ENCODE measurements around the gene ENPP3.
"Not testable (repeated sequence)": the region's sequence is repeated elsewhere in the genome, so short reads cannot be mapped to it uniquely, and the experiment has no call there.

The ENPP3 gene

DNA sequence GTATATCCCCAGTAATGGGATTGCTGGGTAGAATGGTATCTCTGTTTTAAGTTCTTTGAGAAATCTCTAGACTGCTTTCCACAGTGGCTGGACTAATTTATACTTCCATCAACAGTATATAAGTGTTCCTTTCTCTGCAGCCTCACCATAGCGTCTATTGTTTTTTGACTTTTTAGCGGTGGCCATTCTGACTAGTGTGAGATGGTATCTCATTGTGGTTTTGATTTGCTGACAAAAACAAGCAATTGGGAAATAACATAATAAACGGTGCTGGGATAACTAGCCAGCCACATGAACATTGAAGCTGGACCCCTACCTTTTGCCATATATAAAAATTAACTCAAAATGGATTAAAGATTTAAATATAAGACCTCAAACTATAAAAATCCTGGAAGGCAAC is 49.9 kb downstream of the ENPP3 start:
- DNase-seq = no peak

DNA sequence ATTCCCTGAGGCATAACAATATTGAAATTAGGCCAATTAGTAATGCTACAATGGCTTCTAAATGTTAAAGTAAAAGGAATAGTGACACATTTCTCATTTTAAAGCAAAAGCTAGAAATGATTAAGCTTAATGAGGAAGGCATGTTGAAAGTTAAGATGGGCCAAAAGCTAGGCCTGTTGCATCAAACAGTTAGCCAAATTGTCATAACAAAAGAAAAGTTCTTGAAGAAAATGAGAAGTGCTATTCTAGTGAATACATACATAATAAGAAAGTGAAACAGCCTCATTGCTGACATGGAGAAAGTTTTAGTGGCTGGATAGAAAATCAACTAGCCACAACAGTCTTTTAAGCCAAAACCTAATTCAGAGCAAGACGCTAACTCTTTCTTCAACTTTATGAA is 51.2 kb downstream of the ENPP3 start:
- no peak for DNase-seq

DNA sequence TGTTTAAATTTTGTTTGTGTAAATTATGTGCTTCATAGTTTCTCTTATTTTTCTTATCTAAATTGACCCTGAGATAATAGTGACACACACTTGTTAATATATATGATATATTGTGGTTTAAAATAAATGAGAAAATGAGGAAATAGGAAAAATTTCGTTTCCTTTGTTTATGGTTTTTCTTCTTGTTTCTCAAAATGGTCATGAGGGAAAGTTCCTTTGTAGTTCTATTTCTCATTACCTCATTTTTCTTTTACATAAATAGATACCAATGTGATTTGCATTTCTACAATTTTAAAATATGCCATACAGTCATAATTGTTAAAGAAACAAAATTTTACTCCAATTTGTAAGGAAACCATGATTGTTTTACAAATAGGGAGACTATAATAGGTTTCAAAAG is 54.9 kb downstream of the ENPP3 start:
- DNase-seq = no peak

DNA sequence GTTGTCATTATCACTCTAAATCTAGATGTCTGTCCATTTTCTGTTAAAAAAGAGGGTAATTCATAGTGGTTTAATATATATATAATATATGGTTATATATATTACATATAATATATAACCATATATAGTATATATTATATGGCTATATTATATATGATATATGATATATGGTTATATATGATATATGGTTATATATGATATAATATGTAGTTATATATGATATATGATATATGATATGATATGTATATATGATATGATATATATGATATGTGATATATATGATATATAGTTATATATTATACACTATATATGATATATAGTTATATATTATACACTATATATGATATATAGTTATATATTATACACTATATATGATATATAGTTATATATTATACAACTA is 55.5 kb downstream of the ENPP3 start:
- DNase-seq = no peak

DNA sequence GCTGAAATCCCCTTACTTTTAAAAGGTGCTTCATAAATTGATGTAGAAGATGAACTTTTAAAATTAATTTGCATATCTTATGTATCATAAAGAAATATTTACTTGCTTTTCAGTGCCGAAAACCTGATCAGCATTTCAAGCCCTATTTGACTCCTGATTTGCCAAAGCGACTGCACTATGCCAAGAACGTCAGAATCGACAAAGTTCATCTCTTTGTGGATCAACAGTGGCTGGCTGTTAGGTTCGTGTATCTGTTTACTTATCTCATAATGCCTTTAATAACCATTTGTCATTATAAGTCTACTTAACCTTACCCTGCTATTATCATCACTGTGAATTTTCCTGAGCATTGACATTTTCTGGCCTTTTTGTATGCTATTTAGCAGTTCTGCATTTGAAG is 56.3 kb downstream of the ENPP3 start:
- no peak for DNase-seq

DNA sequence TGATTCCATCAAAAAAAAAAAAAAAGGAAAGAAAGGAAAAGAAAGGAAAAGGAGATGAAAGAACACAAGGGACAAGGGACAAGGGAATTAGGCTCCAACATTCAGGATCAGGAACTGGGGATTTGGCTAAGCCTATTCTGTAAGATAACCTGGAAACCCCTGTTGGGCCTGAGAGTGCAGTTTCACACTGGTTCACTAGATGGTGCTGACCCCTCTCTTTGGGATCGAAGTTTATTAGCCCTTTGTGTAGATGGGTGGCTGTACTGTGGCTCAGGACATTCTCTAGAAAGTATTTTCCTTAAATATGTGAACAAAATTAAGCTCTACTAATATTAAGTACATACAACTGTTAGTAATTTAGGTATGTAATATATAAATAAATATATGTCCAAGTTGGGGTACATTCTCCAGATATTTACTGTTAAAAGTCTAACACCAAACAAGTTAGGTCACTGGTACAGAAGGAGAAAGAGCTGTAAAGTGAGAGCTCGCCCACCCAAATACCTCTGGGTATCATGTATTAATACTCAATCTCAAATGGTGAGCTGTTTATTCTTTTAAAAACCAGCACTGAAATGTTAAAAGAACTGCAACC is 57.8 kb downstream of the ENPP3 start:
- peak; percentile 63 for DNase-seq

DNA sequence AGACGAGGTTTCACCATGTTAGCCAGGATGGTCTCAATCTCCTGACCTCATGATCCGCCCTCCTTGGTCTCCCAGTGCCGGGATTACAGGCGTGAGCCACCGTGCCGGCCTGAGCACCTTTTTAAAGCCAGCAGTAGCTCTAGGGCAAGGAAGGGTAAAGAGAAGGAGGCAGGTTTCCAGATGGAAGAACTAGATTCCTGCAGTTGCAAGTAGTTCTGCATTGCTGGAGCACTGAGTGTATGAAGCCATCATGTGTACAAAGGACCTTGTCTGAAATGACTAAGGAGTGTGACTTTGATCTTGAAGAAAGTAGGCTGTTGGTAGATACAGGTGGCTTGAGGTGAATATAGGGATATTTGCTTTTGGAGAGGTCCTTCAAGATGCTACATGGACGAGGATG is 59.9 kb downstream of the ENPP3 start:
- DNase-seq = no peak

DNA sequence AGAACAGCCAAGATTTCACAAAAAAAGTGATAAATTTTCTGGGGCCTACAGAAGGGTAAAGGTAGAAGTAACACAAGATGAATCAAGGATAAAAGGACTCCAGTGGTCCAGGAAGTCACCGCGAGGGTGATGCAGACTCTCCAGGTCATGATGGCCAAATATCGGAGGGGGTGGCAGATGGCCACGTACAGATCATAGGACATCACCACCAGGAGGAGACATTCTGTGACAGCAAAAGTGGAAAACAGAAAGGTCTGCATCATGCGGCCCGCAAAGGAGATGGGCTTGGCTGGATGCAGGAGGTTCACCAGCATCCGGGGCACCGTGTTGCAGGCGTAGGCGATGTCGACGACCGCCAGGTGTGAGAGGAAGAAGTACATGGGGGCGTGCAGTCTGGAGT is 63.7 kb downstream of the ENPP3 start:
- DNase-seq = not testable (repeated sequence)

DNA sequence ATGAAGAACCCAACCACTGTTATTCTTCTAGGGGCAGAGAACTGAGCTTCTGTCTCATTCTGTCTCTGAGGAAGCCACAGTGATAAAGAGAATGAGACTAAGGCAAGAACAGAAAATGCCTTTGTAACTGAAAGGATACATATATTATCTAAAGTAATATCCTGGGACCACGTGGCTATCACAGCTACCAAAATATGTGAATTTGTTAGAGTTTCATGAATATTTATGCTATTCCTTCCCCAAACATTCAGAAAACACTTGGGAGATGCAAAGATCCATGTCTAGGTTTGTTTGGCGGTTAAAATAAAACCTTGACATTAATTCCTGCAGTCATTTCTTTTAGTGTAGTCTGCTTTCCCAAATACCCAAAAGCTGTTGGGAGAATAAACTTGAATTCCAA is 66.8 kb downstream of the ENPP3 start:
- DNase-seq = not testable (repeated sequence)

DNA sequence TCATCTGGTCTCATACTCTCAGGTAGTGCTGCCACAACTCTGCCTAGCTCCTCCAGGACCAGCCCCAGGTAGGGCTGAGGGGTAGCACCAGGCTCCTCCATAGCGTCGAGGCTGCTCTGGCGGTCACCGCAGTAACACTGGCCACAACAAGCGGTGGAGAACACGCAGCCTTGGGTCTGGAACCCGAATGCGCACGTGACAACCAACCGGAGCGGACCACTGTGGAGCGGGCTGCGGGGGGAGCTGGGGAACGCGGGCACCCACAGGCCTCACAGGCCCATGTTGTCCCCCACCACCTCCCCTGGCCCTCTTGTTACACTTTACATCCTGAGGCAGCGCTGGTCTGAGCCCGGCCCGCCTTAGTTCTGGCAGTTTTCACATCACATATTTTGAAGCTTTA is 73.8 kb downstream of the ENPP3 start, which contains the start of gene CTAGE9:
CTAGE9 (minus strand) TSS at position 101 of the 400 bp plus-strand sequence; CDS start at position 101, 0 bp downstream.
- not testable (repeated sequence) for DNase-seq

DNA sequence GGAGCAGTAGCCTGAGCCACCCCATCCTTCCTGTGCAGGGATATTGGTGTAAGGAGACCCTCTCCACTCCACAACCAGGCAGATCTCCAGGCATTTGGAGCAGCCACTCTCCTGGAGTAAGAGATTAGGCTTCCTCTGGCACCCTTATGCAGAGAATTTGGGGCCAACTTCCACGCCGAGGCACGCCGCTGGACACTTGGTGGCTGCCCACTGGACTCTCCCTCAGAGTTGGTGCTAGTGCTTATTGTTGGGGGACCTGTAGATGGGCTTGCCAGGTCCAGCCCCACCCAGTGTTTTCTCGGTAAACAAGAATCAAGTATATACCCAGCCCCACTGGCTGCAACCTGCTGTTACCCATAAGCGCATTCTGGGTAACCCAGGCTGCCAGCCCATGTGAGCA is 78.5 kb downstream of the ENPP3 start:
- DNase-seq = not testable (repeated sequence)

DNA sequence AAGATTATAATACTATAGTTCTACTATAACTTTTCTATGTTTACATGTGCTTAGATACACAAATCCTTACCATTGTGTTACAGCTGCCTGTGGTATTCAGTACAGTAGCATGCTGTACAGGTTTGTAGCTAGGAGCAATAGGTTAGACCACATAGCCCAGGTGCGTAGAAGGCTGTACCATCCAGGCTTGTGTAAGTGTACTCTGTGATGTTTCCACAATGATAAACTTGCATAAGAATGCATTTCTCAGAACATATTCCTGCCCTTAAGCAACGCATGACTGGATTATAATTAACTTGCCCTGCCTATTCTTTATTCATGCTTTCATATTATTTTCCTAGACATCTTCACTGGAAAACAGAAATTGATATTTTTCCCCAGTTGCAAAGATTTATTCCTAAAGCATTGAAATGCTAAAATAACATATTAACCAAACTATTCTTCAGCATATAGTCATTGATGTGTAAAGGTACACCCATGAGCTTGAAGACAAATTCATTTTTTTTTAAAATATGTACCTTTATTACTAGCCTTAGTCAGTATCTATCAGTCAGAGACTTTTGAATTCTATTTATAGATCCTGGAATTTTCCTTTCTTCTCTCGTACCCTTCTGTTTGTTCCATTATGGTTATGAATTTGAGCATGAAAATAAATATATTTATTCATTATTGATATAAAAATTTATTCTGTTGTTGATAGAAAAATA is 80.9 kb downstream of the ENPP3 start:
- no peak for DNase-seq

DNA sequence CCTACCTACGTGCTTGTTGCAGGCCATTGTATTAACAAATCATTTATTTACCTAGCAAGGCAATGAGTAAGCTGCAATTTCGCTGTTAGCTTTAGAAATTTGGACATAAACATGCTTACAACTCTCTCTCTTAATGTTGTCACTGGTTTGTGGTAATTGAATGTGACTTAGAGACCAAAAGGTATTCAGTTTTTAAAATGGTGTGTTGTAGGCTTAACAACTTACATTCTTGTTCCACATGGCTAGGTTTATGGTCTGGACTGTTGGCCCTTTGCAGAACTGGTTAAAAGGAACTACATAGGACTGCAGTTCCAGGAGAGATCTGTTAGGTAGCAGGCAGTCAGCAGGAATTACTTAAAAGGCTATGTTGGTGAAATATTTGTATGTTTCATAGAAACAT is 84.1 kb downstream of the ENPP3 start:
- DNase-seq = no peak

DNA sequence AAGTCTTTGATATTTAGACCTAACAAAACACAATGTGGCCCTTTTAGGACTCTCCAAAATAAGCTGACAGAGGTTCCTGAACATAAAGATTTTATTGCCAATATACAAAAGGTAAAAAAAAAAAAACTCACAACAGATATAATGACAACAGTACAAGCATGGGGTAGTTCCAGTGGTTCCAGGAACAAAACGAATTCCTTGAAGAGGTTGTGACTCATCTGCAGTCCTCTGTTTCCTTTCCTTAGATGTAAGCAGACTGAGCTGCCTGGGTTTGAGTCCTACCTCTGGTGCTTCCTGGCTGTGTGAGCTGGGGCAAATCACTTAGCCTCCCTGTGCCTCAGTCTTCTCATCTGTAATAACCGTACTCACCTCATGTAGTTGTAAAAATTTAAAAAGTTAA is 87.0 kb downstream of the ENPP3 start:
- DNase-seq = no peak

DNA sequence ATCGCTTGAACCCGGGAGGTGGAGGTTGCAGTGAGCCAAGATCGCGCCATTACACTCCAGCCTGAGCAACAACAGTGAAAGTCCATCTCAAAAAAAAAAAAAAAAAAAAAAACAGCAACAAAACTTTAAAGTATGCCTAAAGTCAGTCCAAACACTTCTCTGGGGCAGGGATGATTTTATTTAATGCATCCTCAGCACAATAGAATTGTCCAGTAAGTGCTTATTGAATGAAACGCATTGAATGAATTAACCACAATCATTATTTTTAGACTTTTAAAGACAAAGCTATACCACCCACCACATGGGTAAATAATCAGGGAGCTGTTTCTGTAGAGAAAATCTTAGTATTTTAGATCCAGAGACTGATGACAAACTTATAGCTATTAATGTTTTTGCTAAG is 90.4 kb downstream of the ENPP3 start:
- DNase-seq = no peak

DNA sequence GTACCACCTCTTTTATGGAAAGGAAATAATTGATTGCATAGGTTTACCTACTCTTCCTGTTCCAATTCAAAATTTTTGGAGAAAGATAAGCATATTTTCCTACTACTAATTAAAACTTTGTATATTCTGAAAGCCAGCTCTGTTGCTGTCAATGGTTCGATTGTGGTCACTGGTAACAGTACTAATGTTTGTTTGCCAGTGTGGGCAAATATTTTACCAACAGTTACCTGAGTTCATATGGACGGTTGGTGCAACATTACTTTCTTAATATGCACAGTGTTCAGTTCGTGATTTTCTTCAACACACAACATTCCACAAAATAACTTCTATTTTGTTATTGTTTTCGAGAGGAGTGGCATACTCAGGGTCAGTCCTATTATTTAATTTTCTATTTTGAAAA is 90.8 kb downstream of the ENPP3 start:
- DNase-seq = no peak

DNA sequence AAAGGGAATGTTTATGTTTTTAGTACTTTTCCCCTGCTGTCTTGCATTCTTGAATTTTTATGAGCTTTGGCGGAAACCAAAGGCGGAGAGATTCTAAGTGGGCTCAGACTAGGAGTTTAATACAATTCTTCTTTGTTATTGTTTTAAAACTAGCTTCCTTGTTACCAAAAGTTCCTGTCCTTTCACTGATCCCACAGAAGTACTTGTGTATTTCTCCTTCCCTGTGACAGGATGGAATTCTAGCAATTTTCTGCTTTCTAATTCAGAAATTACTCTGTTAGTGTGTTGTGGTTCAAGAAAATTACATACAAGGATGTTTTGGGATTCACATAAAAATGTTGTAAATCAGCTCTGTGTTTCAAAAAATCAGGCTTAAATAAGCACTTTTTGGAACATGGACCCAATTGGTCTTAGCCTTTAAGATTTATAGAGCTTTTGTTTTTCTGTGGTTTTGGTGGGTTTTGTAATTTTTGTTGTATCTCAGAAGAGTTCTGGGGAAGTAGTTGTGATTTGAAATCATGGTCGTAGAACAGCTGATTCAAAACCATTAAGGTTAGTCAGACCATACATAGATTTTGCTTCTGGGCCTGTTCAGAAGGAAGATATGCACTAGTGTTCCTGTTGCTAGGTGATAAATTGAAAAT is 91.3 kb downstream of the ENPP3 start:
- no peak for DNase-seq

DNA sequence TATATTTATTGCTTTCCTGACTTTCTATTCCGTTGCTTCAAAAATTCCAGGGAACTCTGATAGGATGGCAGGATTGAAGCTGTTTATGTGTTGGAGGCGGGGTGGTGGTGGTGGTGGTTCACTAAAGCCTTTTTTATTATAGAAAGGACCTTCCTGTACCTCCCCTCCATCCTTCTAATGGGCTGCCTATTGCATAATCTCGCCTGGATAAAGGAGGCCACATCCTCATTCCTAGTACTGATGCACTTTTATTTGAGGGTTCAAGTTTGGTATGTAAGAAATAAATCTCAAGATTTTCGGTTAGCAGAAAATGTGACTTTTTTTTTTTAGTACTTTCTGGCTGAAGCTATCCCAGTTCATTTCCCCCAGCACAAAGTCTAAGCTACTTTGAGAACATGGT is 92.4 kb downstream of the ENPP3 start:
- DNase-seq = no peak

DNA sequence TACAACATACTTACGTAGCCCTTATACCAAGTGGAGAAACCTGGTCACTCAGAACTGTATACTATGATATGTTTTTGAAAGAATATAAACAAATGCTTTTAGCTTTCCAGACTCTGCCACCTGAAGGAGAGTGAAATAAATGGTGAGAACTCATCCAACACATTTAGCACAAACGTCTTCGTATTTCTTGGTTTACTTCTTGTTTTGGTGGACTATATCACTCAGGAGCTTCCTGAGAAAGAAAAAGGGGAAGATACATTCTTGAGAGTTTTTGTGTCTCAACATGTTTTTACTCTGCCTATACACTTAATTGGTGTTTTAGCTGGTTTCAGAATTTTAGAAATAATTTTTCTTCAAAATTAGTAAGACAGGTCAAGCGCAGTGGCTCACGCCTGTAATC is 93.2 kb downstream of the ENPP3 start:
- DNase-seq = no peak

DNA sequence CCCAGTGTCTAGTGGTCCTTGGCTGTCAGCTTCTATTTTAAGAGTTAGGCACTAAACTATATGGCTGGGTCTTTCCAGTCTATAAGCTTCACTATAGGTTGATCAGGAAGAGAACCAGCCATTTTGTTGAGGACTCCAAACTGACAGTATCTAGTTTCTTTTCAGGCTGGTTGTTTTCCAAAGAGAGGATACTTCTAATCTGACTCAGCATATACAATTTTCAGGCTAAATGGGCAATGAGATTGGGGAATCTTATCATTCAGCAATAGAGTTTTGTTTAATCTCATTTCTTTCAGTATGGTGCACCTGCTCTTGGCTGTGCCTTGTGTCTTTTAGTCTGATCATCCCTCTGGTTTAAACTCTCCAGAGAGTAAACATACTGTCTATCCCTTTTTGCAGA is 94.1 kb downstream of the ENPP3 start:
- no peak for DNase-seq

DNA sequence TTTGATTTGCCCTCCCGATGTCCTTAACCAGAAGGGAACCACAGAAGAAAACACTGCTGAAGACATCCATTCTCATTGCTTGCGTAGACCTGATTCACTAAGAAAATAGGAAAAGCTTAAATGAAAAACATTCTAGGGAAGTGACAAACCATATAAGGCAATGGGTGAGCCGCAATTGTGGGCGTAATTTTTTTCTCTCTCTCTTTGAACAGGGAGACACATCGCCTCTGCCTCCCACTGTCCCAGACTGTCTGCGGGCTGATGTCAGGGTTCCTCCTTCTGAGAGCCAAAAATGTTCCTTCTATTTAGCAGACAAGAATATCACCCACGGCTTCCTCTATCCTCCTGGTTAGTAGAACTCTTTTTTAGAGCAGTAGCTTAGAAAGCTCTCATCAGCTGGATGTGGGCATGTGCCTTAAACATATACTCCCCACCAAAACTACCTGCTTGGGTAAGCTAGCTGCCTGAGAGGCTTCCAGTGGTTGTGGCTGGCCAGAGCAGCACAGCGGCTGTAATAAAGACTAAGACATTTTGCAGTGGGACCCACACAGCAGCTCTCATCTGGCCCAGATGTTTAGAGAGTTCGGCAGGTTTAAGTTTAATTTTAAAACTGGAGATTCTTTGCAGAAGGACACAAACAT is 96.4 kb downstream of the ENPP3 start:
- no peak for DNase-seq

DNA sequence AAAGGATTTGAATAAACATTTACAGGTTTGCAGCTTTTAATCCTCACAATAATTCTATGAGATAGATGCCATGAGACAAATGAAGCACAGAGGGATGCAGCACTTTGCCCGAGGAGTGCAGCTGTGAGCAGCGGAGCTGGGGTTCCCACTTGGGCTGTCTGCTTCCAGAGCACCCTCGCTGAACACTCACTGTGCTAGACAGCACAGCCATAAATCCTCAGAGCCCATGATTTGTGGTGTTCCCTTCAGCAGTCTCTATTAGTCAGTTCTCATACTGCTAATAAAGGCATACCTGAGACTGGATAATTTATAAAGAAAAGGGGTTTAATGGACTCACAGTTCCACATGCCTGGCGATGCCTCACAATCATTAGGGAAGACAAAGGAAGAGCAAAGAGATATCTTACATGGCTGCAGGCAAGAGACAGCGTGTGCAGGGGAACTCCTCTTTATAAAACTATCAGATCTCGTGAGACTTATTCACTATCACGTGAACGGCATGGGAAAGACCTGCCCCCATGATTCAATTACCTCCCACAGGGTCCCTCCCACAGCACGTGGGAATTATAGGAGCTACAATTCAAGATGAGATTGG is 99.0 kb downstream of the ENPP3 start:
- no peak for DNase-seq

DNA sequence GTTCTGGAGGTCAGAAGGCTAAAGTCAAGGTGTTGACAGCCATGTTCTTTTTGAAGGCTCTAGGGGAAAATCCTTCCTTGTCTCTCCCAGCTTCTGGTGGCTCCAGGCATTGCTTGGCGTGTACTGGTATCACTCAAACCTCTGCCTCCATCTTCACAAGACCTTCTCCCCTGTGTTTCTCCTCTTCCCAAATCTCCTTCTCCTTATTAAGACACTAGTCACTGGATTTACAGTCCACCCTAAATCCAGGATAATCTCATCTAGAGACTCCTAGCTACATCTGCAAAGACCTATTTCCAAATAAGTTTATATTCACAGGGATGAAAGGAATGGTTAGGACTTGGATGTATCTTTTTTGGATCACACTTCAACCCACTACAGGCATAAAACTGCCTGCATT is 99.7 kb downstream of the ENPP3 start:
- no peak for DNase-seq

DNA sequence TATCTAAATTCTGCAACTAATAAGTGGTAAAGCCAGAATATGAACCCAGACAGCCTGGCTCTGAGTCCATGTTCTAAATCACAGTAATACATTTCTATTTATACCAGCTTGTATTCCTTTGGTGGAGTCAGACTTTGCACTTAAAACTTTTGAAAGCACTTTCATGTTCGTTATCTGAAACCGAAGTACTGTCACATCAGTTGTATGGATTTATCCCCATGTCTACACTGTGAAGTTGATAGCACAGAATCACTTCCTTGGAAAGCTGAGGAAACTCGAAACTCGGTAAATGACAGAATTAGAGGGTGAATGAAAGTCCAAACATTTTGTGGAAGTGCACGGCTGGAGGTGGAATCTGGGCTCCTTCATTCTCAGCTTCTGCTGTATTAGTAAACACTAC is 102.0 kb downstream of the ENPP3 start:
- DNase-seq = no peak
